Esophagus squamous epithelium (tissue), 5 donors: ENCODE data around the gene SIAE. TPM values are rescaled to one million over a fixed set of nuclear protein-coding genes. Genes with fewer than 3 reads are reported as not detected.

Source experiments
- DNase-seq: peaks from one replicate; lab custom pipeline; 2025; lab: John Stamatoyannopoulos, UW
- H3K27ac ChIP-seq, 4 donors: fragments of 200-600 bp; sonication (generic); one replicate each; pipeline ENCODE4 v1.5.1; 2016 to 2019; ENCODE audit warnings: mild to moderate bottlenecking in 1 of 4
- H3K27me3 ChIP-seq, 4 donors: fragments of 200-600 bp; sonication (generic); 1 replicate in 3 of 4; 2 replicates in 1 of 4; pipeline versions ENCODE4 v1.5.1 to v1.6.0; 2017 to 2021; ENCODE audit warnings: antibody characterized with exemption in 1 of 4
- H3K36me3 ChIP-seq, 3 donors: fragments of 200-600 bp; sonication (generic); one replicate each; pipeline ENCODE4 v1.5.1; 2016 to 2019
- H3K4me1 ChIP-seq, 3 donors: fragments of 200-600 bp; sonication (generic); one replicate each; pipeline ENCODE4 v1.5.1; 2017 to 2019
- H3K4me3 ChIP-seq, 4 donors: fragments of 200-600 bp; sonication (generic); 1 replicate in 3 of 4; 2 replicates in 1 of 4; pipeline ENCODE4 v1.5.1; 2016 to 2019; ENCODE audit warnings: mild to moderate bottlenecking in 2 of 4, moderate library complexity in 1 of 4
- H3K9me3 ChIP-seq, 3 donors: fragments of 200-600 bp; sonication (generic); one replicate each; pipeline ENCODE4 v1.5.1; 2016 to 2019
- POLR2A ChIP-seq, 4 donors: fragments of 450-650 bp; IDR thresholded peaks; one replicate each; pipeline ENCODE4 v1.6.1; 2017; ENCODE audit warnings: antibody characterized with exemption in 4 of 4, mild to moderate bottlenecking in 4 of 4, moderate library complexity in 3 of 4
- WGBS, 2 donors: methylation state at CpG; one replicate each; pipeline ENCODE4 v1.1.5; 2018; 5-methylcytosine and 5-hydroxymethylcytosine counted together
- intact Hi-C: fragments of 100-400 bp; cut with DNase I; formaldehyde crosslinking; loops from one replicate; pipeline ENCODE4 v1.15.0; 2022
- total RNA-seq, 4 donors: library from RNA; depleted of rRNA; stranded (reverse); fragments of >200 nt; gene quantifications; one replicate each; pipeline ENCODE4 v1.1.0, GENCODE V29; 2016
- TF ChIP-seq, protein P1 (sequence below), 6 experiments: fragments of 450-650 bp in 4 of 6; fragments of 200-600 bp in 2 of 6; sonication (generic) in 2 of 6; IDR thresholded peaks; one replicate each; pipeline ENCODE4 v1.5.1; 2016 to 2019; ENCODE audit warnings: antibody characterized with exemption in 6 of 6, mild to moderate bottlenecking in 4 of 6, moderate library complexity in 4 of 6
- donor health status: DM: yes; HTN: yes; CAD: no.

SIAE gene
- total RNA-seq, 4 donors from 2014 or later, result 5.7 to 19.6 (median 8.0) TPM

DNA sequence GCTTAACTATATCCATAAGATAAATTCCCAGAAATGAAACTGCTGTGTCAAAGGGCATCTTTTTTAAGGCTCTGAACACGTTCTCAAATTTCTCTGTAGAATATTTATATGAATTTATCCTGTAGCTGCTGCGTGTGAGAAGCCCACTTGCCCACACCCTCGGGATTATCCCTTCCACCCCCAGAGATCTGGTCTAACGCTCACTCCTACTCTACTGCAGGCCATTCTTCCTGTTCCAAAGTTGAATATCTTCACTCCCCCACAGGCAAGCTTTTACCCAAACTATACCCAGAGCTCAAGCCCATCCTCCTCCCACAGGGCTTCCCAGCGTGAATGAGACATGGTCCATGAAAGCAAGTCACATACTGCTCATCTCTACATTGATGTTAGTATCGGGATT, 24.9 kb downstream of the SIAE start:
- Histone ChIP-seq H3K27me3 (no peaks in the 10 kb centered on the region), H3K9me3 (no peaks in the 10 kb centered on the region), H3K4me1 (peaks cover 0 to 8% (median 0%) of the 10 kb centered on the region in 3 donors), H3K27ac (no peak overlapping the region), H3K36me3 (peaks cover 0 to 67% (median 0%) of the 10 kb centered on the region in 3 donors), H3K4me3 (no peak overlapping the region)
- TF ChIP-seq, protein P1, sequence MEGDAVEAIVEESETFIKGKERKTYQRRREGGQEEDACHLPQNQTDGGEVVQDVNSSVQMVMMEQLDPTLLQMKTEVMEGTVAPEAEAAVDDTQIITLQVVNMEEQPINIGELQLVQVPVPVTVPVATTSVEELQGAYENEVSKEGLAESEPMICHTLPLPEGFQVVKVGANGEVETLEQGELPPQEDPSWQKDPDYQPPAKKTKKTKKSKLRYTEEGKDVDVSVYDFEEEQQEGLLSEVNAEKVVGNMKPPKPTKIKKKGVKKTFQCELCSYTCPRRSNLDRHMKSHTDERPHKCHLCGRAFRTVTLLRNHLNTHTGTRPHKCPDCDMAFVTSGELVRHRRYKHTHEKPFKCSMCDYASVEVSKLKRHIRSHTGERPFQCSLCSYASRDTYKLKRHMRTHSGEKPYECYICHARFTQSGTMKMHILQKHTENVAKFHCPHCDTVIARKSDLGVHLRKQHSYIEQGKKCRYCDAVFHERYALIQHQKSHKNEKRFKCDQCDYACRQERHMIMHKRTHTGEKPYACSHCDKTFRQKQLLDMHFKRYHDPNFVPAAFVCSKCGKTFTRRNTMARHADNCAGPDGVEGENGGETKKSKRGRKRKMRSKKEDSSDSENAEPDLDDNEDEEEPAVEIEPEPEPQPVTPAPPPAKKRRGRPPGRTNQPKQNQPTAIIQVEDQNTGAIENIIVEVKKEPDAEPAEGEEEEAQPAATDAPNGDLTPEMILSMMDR (IDR thresholded peaks at IDR 0.05), result no peak
- TF ChIP-seq POLR2A (IDR thresholded peaks at IDR 0.05), result no peak
- DNase-seq, result no peak
- intact Hi-C loops, result no loop called here
- 80 to 85% methylated on average over 6 of the region's 6 CpGs for WGBS, 2 donors

DNA sequence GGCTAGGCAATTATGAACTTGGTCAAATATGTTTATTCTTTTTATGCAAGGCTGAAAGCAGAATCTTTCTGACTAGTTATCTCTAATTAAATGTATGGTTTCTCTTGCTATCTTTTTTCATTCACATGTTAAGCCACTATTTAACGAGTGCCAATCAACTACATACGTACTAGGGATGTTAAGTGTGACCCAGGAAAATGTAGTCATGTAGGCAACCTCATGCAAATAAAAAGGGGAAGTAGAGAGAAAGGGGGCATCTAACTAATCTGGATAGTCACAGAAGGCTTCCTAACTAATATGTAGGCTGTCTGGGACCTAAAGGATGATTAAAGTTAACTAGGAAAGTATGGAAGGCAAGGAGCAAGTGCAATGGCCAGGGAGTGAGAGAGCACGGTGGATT, 27.4 kb downstream of the SIAE start:
- 74 to 75% methylated on average over 3 of the region's 3 CpGs for WGBS, 2 donors
- Histone ChIP-seq H3K9me3 (no peaks in the 10 kb centered on the region), H3K27me3 (no peaks in the 10 kb centered on the region), H3K4me1 (peaks cover 0 to 8% (median 0%) of the 10 kb centered on the region in 3 donors), H3K4me3 (no peak overlapping the region), H3K36me3 (peaks cover 0 to 49% (median 0%) of the 10 kb centered on the region in 3 donors), H3K27ac (no peak overlapping the region)
- intact Hi-C loops, result no loop called here
- DNase-seq, result no peak
- TF ChIP-seq, protein P1 (IDR thresholded peaks at IDR 0.05), result no peak
- no peak for TF ChIP-seq POLR2A (IDR thresholded peaks at IDR 0.05)

DNA sequence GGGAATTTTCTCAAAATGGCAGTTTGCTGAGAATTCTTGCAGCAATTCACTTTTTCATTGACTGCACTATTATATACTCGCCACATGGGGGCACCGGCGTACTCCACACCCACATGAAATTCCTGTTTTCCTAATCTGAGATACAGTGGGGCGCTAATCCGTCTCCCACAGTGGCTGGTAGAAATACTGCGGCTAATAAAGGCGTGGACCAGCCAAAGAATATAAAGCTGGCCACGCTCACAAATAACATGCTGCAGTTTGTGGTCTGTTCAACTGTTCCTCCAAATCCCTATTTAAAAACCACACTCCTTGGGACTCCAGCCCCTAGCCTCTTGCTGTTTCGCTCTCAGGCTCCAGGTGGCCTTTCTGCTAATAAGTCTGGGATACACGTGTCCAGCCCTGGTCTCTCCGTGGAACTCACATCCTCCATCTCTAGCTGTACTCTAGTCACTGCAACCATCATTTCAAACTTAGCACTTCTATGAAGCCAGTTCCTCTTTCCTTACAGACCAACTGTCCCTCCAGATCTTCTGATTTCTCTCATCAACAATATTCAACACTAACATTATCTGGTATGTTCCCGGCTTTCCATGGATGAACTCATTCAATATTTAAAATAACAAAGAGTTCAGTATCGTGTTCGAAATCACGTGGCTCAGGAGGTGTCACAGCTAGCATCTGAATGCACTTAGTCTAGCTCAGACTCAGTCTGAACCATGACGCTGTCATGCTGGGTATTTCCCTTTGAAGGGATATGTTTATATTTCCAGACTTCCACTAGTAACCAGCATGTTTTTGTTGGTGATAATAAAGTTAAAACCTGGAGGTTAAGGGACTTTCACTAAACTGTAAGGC, 28.9 kb downstream of the SIAE start:
- peaks cover 0 to 42% (median 0%) of the 10 kb centered on the region in 3 donors for H3K36me3 ChIP-seq
- H3K4me3 ChIP-seq, result peak overlapping the region in 1 of 4 donors; percentile 40
- H3K4me1 ChIP-seq, result peaks cover 0 to 8% (median 0%) of the 10 kb centered on the region in 3 donors
- no peak for DNase-seq
- WGBS, 2 donors, result 19 to 27% methylated on average over 16 of the region's 16 CpGs
- TF ChIP-seq, protein P1 (IDR thresholded peaks at IDR 0.05), result peak in 5 of 6 experiments; percentile 76 to 82 (median 79)
- no peak for TF ChIP-seq POLR2A (IDR thresholded peaks at IDR 0.05)
- no peaks in the 10 kb centered on the region for H3K27me3 ChIP-seq
- H3K27ac ChIP-seq, result no peak overlapping the region
- no peaks in the 10 kb centered on the region for H3K9me3 ChIP-seq
- intact Hi-C loops, result no loop called here

DNA sequence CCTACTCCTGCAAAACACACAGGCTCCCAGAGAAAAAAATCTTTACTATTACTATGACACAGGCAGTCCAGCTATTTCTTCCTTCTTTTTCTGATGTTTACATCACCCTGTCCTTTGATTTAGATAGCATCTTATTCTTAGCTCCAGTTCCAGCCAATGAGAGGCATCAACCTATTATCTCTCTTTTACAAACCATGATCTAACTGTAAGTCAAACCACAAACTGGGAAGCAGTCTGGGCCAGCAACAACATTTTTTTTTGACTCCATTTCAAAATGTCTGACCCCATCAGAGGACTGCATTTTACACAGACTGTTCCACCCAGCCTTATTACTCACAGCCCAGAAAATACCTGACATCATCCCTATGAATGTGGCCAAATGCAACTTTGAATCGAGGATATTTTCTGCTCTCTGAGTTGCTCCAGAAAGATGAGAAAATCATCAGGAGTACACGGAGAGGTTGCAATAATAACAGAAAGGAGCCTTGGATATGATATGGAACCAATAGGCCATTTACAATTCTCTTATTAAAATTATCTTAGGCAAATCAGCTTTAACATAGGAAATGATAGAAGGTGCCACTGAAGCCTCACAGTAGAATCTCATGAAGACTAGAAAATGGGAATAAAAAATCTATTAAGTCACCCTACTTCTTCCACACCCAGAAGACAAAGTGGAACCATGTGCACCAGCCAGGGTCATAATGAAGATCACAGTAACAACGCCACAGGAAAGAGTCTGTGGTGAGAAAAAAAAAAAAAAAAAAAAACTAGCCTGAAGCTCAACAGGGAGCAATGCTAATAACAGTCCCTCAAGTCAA, 29.7 kb downstream of the SIAE start:
- intact Hi-C loops, result no loop called here
- no peak for TF ChIP-seq POLR2A (IDR thresholded peaks at IDR 0.05)
- TF ChIP-seq, protein P1 (IDR thresholded peaks at IDR 0.05), result no peak

More for the DNA sequence above, 29.7 kb downstream of the SIAE start:
- DNase-seq, result no peak
- WGBS, 2 donors, result 26 to 32% methylated on average over 3 of the region's 3 CpGs
- Histone ChIP-seq H3K9me3 (no peaks in the 10 kb centered on the region), H3K27ac (no peak overlapping the region), H3K27me3 (no peaks in the 10 kb centered on the region), H3K4me3 (no peak overlapping the region), H3K36me3 (peaks cover 0 to 42% (median 0%) of the 10 kb centered on the region in 3 donors), H3K4me1 (peaks cover 0 to 8% (median 0%) of the 10 kb centered on the region in 3 donors)
